ENCODE data around the gene IP6K2.

IP6K2 gene

GRCh38 chr3:48662753-48663488, 54.1 kb downstream of the IP6K2 start, which contains the start of gene CELSR3:
TSS of gene CELSR3 (minus strand) at chr3:48662886. CDS start at chr3:48662634, 252 bp downstream.
- Histone ChIP-seq H3K9me3 (ENCODE audit: control insufficient read depth, insufficient read depth, low read length) (no peaks in the 10 kb centered on the region), H3F3A (ENCODE audit: control insufficient read depth, insufficient read depth) (no peaks in the 10 kb centered on the region), H3K79me2 (ENCODE audit: control insufficient read depth, low read length) (no peaks in the 10 kb centered on the region), H3K27ac (ENCODE audit: low read depth, low read length) (no peak within 1 kb of the TSS), H3K4me2 (ENCODE audit: low read length) (peak within 1 kb of the TSS; percentile 63), H3K4me1 (ENCODE audit: control insufficient read depth, low read length) (peaks cover 10% of the 10 kb centered on the region; the same call in 1 of the 2 replicates), H3K9me2 (replicated peaks; ENCODE audit: control insufficient read depth, low read length) (no peaks in the 10 kb centered on the region), H4K20me1 (ENCODE audit: control insufficient read depth, insufficient read depth, low read depth, low read length) (0 out of 2 replicates have a peak, but pooled peaks cover 3% of the 10 kb centered on the region), H3K27me3 (ENCODE audit: control insufficient read depth, low read length) (no peaks in the 10 kb centered on the region), H3K4me3 (ENCODE audit: low read length) (peak within 1 kb of the TSS; percentile 64), H3K36me3 (ENCODE audit: control insufficient read depth, low read length) (no peaks in the 10 kb centered on the region)
- TF ChIP-seq EZH2phosphoT487 (IDR thresholded peaks at IDR 0.05; ENCODE audit: borderline replicate concordance, low read length): no peak
- TF ChIP-seq, protein P1, sequence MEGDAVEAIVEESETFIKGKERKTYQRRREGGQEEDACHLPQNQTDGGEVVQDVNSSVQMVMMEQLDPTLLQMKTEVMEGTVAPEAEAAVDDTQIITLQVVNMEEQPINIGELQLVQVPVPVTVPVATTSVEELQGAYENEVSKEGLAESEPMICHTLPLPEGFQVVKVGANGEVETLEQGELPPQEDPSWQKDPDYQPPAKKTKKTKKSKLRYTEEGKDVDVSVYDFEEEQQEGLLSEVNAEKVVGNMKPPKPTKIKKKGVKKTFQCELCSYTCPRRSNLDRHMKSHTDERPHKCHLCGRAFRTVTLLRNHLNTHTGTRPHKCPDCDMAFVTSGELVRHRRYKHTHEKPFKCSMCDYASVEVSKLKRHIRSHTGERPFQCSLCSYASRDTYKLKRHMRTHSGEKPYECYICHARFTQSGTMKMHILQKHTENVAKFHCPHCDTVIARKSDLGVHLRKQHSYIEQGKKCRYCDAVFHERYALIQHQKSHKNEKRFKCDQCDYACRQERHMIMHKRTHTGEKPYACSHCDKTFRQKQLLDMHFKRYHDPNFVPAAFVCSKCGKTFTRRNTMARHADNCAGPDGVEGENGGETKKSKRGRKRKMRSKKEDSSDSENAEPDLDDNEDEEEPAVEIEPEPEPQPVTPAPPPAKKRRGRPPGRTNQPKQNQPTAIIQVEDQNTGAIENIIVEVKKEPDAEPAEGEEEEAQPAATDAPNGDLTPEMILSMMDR (IDR thresholded peaks at IDR 0.05; ENCODE audit: low read depth, low read length, poor library complexity, severe bottlenecking): no peak

- H3K36me3 ChIP-seq (ENCODE audit: control insufficient read depth, low read length): no peaks in the 10 kb centered on the region
- TF ChIP-seq, protein P1 (IDR thresholded peaks at IDR 0.05; ENCODE audit: low read depth, low read length, poor library complexity, severe bottlenecking): no peak
- H3K27me3 ChIP-seq (ENCODE audit: control insufficient read depth, low read length): no peaks in the 10 kb centered on the region
- peaks cover 10% of the 10 kb centered on the region; the same call in 1 of the 2 replicates for H3K4me1 ChIP-seq (ENCODE audit: control insufficient read depth, low read length)
- H3K9me2 ChIP-seq (replicated peaks; ENCODE audit: control insufficient read depth, low read length): no peaks in the 10 kb centered on the region
- H4K20me1 ChIP-seq (ENCODE audit: control insufficient read depth, insufficient read depth, low read depth, low read length): 0 out of 2 replicates have a peak, but pooled peaks cover 3% of the 10 kb centered on the region
- no peaks in the 10 kb centered on the region for H3F3A ChIP-seq (ENCODE audit: control insufficient read depth, insufficient read depth)
- H3K9me3 ChIP-seq (ENCODE audit: control insufficient read depth, insufficient read depth, low read length): no peaks in the 10 kb centered on the region
- H3K27ac ChIP-seq (ENCODE audit: low read depth, low read length): no peak overlapping the region
- H3K79me2 ChIP-seq (ENCODE audit: control insufficient read depth, low read length): no peaks in the 10 kb centered on the region
- no peak overlapping the region; the same call in 1 of the 2 replicates for H3K4me3 ChIP-seq (ENCODE audit: low read length)
- peak overlapping the region; percentile 63; the same call in 1 of the 2 replicates for H3K4me2 ChIP-seq (ENCODE audit: low read length)
Measured at GRCh38 chr3:48662145-48662752, 54.8 kb downstream of the IP6K2 start.

DNA sequence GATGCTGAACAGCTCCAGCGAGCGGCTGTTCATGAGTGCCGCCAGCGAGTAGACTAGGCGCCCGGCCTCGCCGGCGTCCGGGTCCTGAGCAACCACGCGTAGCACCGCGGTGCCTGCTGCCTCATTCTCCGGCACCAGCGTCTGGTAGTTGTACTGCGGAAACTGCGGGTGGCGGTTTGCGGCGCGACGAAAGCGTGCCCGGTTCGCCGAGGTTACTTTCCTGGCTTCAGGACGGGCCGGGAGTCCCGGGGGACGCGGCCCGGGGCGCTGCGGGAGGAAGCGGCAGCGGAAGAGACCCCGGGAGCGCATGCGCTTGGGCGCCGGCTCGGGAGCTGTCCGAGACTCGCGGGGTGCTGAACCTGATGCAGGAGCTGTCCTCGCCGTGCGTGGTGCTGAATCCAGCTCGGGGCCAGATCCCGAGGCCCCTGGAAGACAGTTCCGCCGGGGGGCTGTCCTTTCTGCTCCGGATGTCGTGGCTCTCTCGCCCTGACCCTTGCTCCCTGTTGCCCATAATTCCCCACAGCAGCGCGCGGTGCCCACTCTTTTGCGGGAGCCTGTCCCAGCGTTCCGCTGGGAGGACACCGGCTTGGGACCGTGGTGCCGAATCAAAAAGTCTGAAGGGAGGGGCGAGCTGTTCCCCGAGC, 55.4 kb downstream of the IP6K2 start:
- Histone ChIP-seq H3K4me2 (ENCODE audit: low read length) (peak overlapping the region; percentile 63), H3K36me3 (ENCODE audit: control insufficient read depth, low read length) (no peaks in the 10 kb centered on the region), H3K27me3 (ENCODE audit: control insufficient read depth, low read length) (no peaks in the 10 kb centered on the region), H3K27ac (ENCODE audit: low read depth, low read length) (no peak overlapping the region), H3F3A (ENCODE audit: control insufficient read depth, insufficient read depth) (no peaks in the 10 kb centered on the region), H3K4me3 (ENCODE audit: low read length) (peak overlapping the region; percentile 64), H4K20me1 (ENCODE audit: control insufficient read depth, insufficient read depth, low read depth, low read length) (0 out of 2 replicates have a peak, but pooled peaks cover 3% of the 10 kb centered on the region), H3K79me2 (ENCODE audit: control insufficient read depth, low read length) (no peaks in the 10 kb centered on the region), H3K9me3 (ENCODE audit: control insufficient read depth, insufficient read depth, low read length) (no peaks in the 10 kb centered on the region), H3K9me2 (replicated peaks; ENCODE audit: control insufficient read depth, low read length) (no peaks in the 10 kb centered on the region), H3K4me1 (ENCODE audit: control insufficient read depth, low read length) (peaks cover 11% of the 10 kb centered on the region)
- TF ChIP-seq EZH2phosphoT487 (IDR thresholded peaks at IDR 0.05; ENCODE audit: borderline replicate concordance, low read length): no peak
- TF ChIP-seq, protein P1 (IDR thresholded peaks at IDR 0.05; ENCODE audit: low read depth, low read length, poor library complexity, severe bottlenecking): no peak
